Activated CD4-positive, alpha-beta T cell treated with anti-CD3 and anti-CD28 coated beads for 48 hours (primary cell): ENCODE data around the gene APBA3.
A peak's percentile ranks its signal among the peaks of the same experiment; 100 is the strongest.

Source experiments
- DNase-seq: peaks from one replicate; pipeline ENCODE4 v3.0.0-alpha.2; 2020

Gene APBA3

GRCh38 chr19:3785938-3786824, 24.7 kb upstream of the APBA3 start, which contains the start of gene MATK:
TSS of gene MATK (minus strand) at chr19:3786381. CDS start at chr19:3785135, 1,246 bp downstream.
- DNase-seq: peak; percentile 49

- DNase-seq: peak; percentile 47
Observed at GRCh38 chr19:3785451-3785937, 24.0 kb upstream of the APBA3 start.

- DNase-seq: no peak
Observed at GRCh38 chr19:3784607-3785450, 23.3 kb upstream of the APBA3 start.

GRCh38 chr19:3783660-3784584, 22.4 kb upstream of the APBA3 start:
- peak; percentile 68 for DNase-seq

- no peak for DNase-seq
Observed at GRCh38 chr19:3782903-3783302, 21.4 kb upstream of the APBA3 start.

- DNase-seq: no peak
Observed at GRCh38 chr19:3782330-3782729, 20.8 kb upstream of the APBA3 start.

- DNase-seq: no peak
Observed at GRCh38 chr19:3781603-3782002, 20.1 kb upstream of the APBA3 start.

GRCh38 chr19:3780786-3781304, 19.4 kb upstream of the APBA3 start:
- DNase-seq: no peak

- DNase-seq: no peak
Observed at GRCh38 chr19:3778899-3779723, 17.6 kb upstream of the APBA3 start.

- DNase-seq: no peak
Observed at GRCh38 chr19:3778104-3778867, 16.8 kb upstream of the APBA3 start.

GRCh38 chr19:3776479-3777040, 15.1 kb upstream of the APBA3 start:
- no peak for DNase-seq

- DNase-seq: no peak
Observed at GRCh38 chr19:3775831-3776230, 14.3 kb upstream of the APBA3 start.

GRCh38 chr19:3775374-3775711, 13.9 kb upstream of the APBA3 start:
- DNase-seq: no peak

- DNase-seq: no peak
Observed at GRCh38 chr19:3774621-3775373, 13.3 kb upstream of the APBA3 start.

GRCh38 chr19:3773814-3774515, 12.5 kb upstream of the APBA3 start:
- DNase-seq: no peak

GRCh38 chr19:3771906-3772455, 10.5 kb upstream of the APBA3 start, which contains the start of gene RAX2:
TSS of gene RAX2 (minus strand) at chr19:3772228. CDS start at chr19:3771742, 486 bp downstream.
- no peak for DNase-seq

- DNase-seq: no peak
Observed at GRCh38 chr19:3771000-3771905, 9.8 kb upstream of the APBA3 start.
